H9 (cell line): Measurements from ENCODE around the gene GSTP1. TPM values are rescaled to one million over a fixed set of nuclear protein-coding genes. Genes with fewer than 3 reads are reported as not detected.

Experiments used
- DNase-seq: peaks from one replicate; pipeline ENCODE4 v3.0.0-alpha.2; 2017
- H2AFZ ChIP-seq: one replicate; pipeline ENCODE4 v1.6.1; 2013; ENCODE audit warnings: mild to moderate bottlenecking, low read length, control low read depth, moderate library complexity
- H2AK5ac ChIP-seq: 2 replicates; pipeline ENCODE4 v1.6.1; 2013; ENCODE audit warnings: low read length, control low read depth, mixed read lengths; ENCODE audit not compliant: insufficient read length
- H2BK120ac ChIP-seq: one replicate; pipeline ENCODE4 v1.6.1; 2013; ENCODE audit warnings: low read depth, mild to moderate bottlenecking, low read length, control low read depth, inconsistent platforms; ENCODE audit not compliant: poor library complexity, severe bottlenecking
- H2BK12ac ChIP-seq: 2 replicates; pipeline ENCODE4 v1.6.1; 2013; ENCODE audit warnings: low read length, control low read depth, mixed read lengths, low read depth; ENCODE audit not compliant: insufficient read length
- H2BK15ac ChIP-seq: 2 replicates; pipeline ENCODE4 v1.6.1; 2013; ENCODE audit warnings: low read depth, low read length, control low read depth
- H2BK20ac ChIP-seq: one replicate; pipeline ENCODE4 v1.6.1; 2013; ENCODE audit warnings: low read depth, mild to moderate bottlenecking, low read length, control low read depth, inconsistent platforms; ENCODE audit not compliant: poor library complexity, severe bottlenecking
- H2BK5ac ChIP-seq: 2 replicates; pipeline ENCODE4 v1.6.1; 2013; ENCODE audit warnings: low read length, control low read depth, mixed read lengths; ENCODE audit not compliant: insufficient read length
- H3K14ac ChIP-seq: 2 replicates; pipeline ENCODE4 v1.6.1; 2013; ENCODE audit warnings: low read length, control low read depth; ENCODE audit not compliant: insufficient read depth
- H3K18ac ChIP-seq: 2 replicates; pipeline ENCODE4 v1.6.1; 2013; ENCODE audit warnings: low read depth, mild to moderate bottlenecking, mixed read lengths, low read length, control low read depth; ENCODE audit not compliant: insufficient read length
- H3K23ac ChIP-seq: 2 replicates; pipeline ENCODE4 v1.6.1; 2013; ENCODE audit warnings: low read length, control low read depth, mixed read lengths, low read depth; ENCODE audit not compliant: insufficient read length
- H3K23me2 ChIP-seq: 2 replicates; pipeline ENCODE4 v1.6.1; 2013; ENCODE audit warnings: low read depth, mild to moderate bottlenecking, mixed read lengths, low read length, control low read depth; ENCODE audit not compliant: insufficient read length, poor library complexity, severe bottlenecking
- H3K27ac ChIP-seq: 2 replicates; pipeline ENCODE4 v1.5.1; 2013; ENCODE audit warnings: low read length, control low read depth, mixed read lengths, low read depth; ENCODE audit not compliant: insufficient read length
- H3K27me3 ChIP-seq: 2 replicates; pipeline ENCODE4 v1.6.1; 2013; ENCODE audit warnings: low read length, control low read depth, inconsistent platforms; ENCODE audit not compliant: insufficient read depth
- H3K4ac ChIP-seq: 2 replicates; pipeline ENCODE4 v1.6.1; 2013; ENCODE audit warnings: low read depth, mild to moderate bottlenecking, control low read depth, inconsistent platforms, low read length, moderate library complexity
- H3K4me1 ChIP-seq: 2 replicates; pipeline ENCODE4 v1.6.1; 2013; ENCODE audit warnings: low read length, control low read depth, inconsistent platforms; ENCODE audit not compliant: insufficient read depth
- H3K4me2 ChIP-seq: 2 replicates; pipeline ENCODE4 v1.6.1; 2013; ENCODE audit warnings: low read length, control low read depth, mixed read lengths; ENCODE audit not compliant: insufficient read length, insufficient read depth
- H3K56ac ChIP-seq: 2 replicates; pipeline ENCODE4 v1.6.1; 2013; ENCODE audit warnings: low read depth, mild to moderate bottlenecking, mixed read lengths, low read length, control low read depth; ENCODE audit not compliant: insufficient read length
- H3K79me1 ChIP-seq: 2 replicates; pipeline ENCODE4 v1.6.1; 2013; ENCODE audit warnings: low read depth, mild to moderate bottlenecking, moderate library complexity, low read length, control low read depth, inconsistent platforms; ENCODE audit not compliant: insufficient read depth, poor library complexity, severe bottlenecking
- H3K79me2 ChIP-seq: 2 replicates; pipeline ENCODE4 v1.6.1; 2013; ENCODE audit warnings: low read length, control low read depth, inconsistent platforms; ENCODE audit not compliant: insufficient read depth
- H3K9ac ChIP-seq: 2 replicates; pipeline ENCODE4 v1.6.1; 2013; ENCODE audit warnings: low read length, control low read depth, mixed read lengths; ENCODE audit not compliant: insufficient read length; ENCODE audit errors: extremely low read depth
- H3K9me3 ChIP-seq: one replicate; pipeline ENCODE4 v1.6.1; 2013; ENCODE audit warnings: low read depth, low read length, inconsistent platforms; ENCODE audit not compliant: control insufficient read depth
- H3T11ph ChIP-seq: one replicate; pipeline ENCODE4 v1.6.1; 2013; ENCODE audit warnings: mild to moderate bottlenecking, low read length, control low read depth, inconsistent platforms
- H4K20me1 ChIP-seq: one replicate; pipeline ENCODE4 v1.6.1; 2013; ENCODE audit not compliant: control insufficient read depth, insufficient read length, insufficient read depth
- H4K5ac ChIP-seq: 2 replicates; pipeline ENCODE4 v1.6.1; 2013; ENCODE audit warnings: low read depth, mild to moderate bottlenecking, mixed read lengths, low read length, control low read depth; ENCODE audit not compliant: insufficient read length
- H4K8ac ChIP-seq: replicated peaks from 2 replicates; pipeline ENCODE4 v1.6.1; 2013; ENCODE audit warnings: low read length, control low read depth, mixed read lengths, low read depth; ENCODE audit not compliant: insufficient read length
- H4K91ac ChIP-seq: 2 replicates; pipeline ENCODE4 v1.6.1; 2013; ENCODE audit warnings: low read depth, mild to moderate bottlenecking, moderate library complexity, mixed read lengths, low read length, control low read depth; ENCODE audit not compliant: insufficient read length
- H3K27ac Mint-ChIP-seq, 3 experiments: 2 replicates in 2 of 3; 3 replicates in 1 of 3; pipeline ENCODE4 v1.8.0; 2020 to 2021; ENCODE audit warnings: mixed read lengths in 3 of 3, mild to moderate bottlenecking in 1 of 3, moderate library complexity in 1 of 3
- H3K27me3 Mint-ChIP-seq: 2 replicates; pipeline ENCODE4 v1.8.0; 2021; ENCODE audit warnings: low read depth, mild to moderate bottlenecking, moderate library complexity, mixed read lengths
- H3K36me3 Mint-ChIP-seq, 3 experiments: 2 replicates in 2 of 3; 3 replicates in 1 of 3; pipeline ENCODE4 v1.8.0; 2020 to 2021; ENCODE audit warnings: low read depth in 3 of 3, mixed read lengths in 3 of 3; ENCODE audit not compliant: insufficient read depth in 1 of 3
- H3K4me1 Mint-ChIP-seq, 2 experiments: 2 replicates each; pipeline ENCODE4 v1.8.0; 2020; ENCODE audit warnings: mixed read lengths in 2 of 2
- H3K4me3 Mint-ChIP-seq, 2 experiments: 2 replicates in 1 of 2; 3 replicates in 1 of 2; pipeline ENCODE4 v1.8.0; 2020 to 2021; ENCODE audit warnings: mild to moderate bottlenecking in 2 of 2, mixed read lengths in 2 of 2, moderate library complexity in 1 of 2
- H3K9me3 Mint-ChIP-seq, 2 experiments: 2 replicates in 1 of 2; 3 replicates in 1 of 2; pipeline ENCODE4 v1.8.0; 2020; ENCODE audit warnings: mild to moderate bottlenecking in 2 of 2, mixed read lengths in 2 of 2, moderate library complexity in 1 of 2
- WGBS: extraction: QIAGEN DNeasy Blood & Tissue Kit; methylation state at CpG from one replicate; pipeline ENCODE4 v1.1.7; 2013; ENCODE audit warnings: missing lambda C conversion rate, low lambda C conversion rate, mixed read lengths; ENCODE audit not compliant: insufficient read length; ENCODE audit errors: extremely low coverage; 5-methylcytosine and 5-hydroxymethylcytosine counted together
- total RNA-seq: library from RNA; stranded (reverse); gene quantifications from 2 replicates; pipeline ENCODE4 v1.2.1, GENCODE V29; 2021
- TF ChIP-seq, protein P1 (sequence below): fragments of 200-600 bp; sonication (generic); conservative IDR thresholded peaks from 3 replicates; pipeline ENCODE4 v1.8.0; 2021; ENCODE audit warnings: antibody characterized with exemption, mild to moderate bottlenecking

GSTP1 gene
- total RNA-seq, 1 experiment from 2014 or later, result 1,469 TPM

DNA sequence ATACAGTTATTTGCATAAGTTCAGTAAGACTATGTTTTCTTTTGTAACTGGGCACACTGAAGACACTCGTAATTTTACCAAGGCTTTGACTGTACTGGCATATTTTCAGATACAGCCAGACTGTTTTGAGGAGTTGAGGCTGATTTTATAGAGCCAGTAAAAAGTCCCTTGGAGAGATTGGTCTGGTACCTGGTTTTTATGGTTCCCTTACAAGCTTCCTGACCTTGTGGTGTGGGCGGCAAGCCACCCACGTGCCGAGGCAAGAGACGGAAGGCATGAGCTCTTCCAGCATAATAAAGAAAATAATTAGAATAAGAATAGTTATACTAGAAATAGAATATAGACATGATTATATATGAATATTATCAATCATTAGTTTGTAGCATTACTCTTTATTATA, 11.3 kb upstream of the GSTP1 start:
- H3K79me2 ChIP-seq, result no peaks in the 10 kb centered on the region
- H3K23me2 ChIP-seq, result no peaks in the 10 kb centered on the region
- peaks cover 40% of the 10 kb centered on the region for H3K27me3 Mint-ChIP-seq
- H3K4me3 Mint-ChIP-seq, result no peak overlapping the region
- WGBS, result no CpG with 5 or more reads among the region's 5 CpGs
- no peak overlapping the region for H2BK15ac ChIP-seq
- H3K79me1 ChIP-seq, result no peaks in the 10 kb centered on the region
- no peaks in the 10 kb centered on the region for H3K4me1 ChIP-seq
- H2BK120ac ChIP-seq, result no peak overlapping the region
- H3K27ac Mint-ChIP-seq, result no peak overlapping the region
- H3K4me1 Mint-ChIP-seq, result peaks cover 14 to 18% of the 10 kb centered on the region in 2 experiments
- no peak for DNase-seq
- no peak overlapping the region for H4K8ac ChIP-seq
- no peaks in the 10 kb centered on the region for H3K36me3 Mint-ChIP-seq
- no peak overlapping the region for H2BK20ac ChIP-seq
- H4K5ac ChIP-seq, result no peak overlapping the region
- H2BK12ac ChIP-seq, result no peak overlapping the region
- no peak overlapping the region for H2BK5ac ChIP-seq
- no peak overlapping the region for H2AK5ac ChIP-seq
- H4K91ac ChIP-seq, result no peak overlapping the region
- no peak overlapping the region for H3K9ac ChIP-seq
- no peak overlapping the region for H3K27ac ChIP-seq
- peaks cover 3 to 9% of the 10 kb centered on the region in 2 experiments; a peak in 3 of 5 replicates for H3K9me3 Mint-ChIP-seq
- no peak overlapping the region for H3K14ac ChIP-seq
- TF ChIP-seq, protein P1, sequence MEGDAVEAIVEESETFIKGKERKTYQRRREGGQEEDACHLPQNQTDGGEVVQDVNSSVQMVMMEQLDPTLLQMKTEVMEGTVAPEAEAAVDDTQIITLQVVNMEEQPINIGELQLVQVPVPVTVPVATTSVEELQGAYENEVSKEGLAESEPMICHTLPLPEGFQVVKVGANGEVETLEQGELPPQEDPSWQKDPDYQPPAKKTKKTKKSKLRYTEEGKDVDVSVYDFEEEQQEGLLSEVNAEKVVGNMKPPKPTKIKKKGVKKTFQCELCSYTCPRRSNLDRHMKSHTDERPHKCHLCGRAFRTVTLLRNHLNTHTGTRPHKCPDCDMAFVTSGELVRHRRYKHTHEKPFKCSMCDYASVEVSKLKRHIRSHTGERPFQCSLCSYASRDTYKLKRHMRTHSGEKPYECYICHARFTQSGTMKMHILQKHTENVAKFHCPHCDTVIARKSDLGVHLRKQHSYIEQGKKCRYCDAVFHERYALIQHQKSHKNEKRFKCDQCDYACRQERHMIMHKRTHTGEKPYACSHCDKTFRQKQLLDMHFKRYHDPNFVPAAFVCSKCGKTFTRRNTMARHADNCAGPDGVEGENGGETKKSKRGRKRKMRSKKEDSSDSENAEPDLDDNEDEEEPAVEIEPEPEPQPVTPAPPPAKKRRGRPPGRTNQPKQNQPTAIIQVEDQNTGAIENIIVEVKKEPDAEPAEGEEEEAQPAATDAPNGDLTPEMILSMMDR, result no peak
- no peak overlapping the region for H3K56ac ChIP-seq
- no peak overlapping the region for H3K4ac ChIP-seq
- H3T11ph ChIP-seq, result no peak overlapping the region
- H3K23ac ChIP-seq, result no peak overlapping the region
- H4K20me1 ChIP-seq, result no peaks in the 10 kb centered on the region
- no peak overlapping the region for H3K4me2 ChIP-seq
- no peak overlapping the region for H2AFZ ChIP-seq
- no peaks in the 10 kb centered on the region for H3K9me3 ChIP-seq
- H3K18ac ChIP-seq, result no peak overlapping the region
- H3K27me3 ChIP-seq, result no peaks in the 10 kb centered on the region
